GM23248 (cell line): ENCODE results near the gene SMIM38.

Experiments used
- EZH2 ChIP-seq: fragments of 200-600 bp; sonication (generic); IDR thresholded peaks from 2 replicates; pipeline ENCODE4 v1.6.1; 2018; ENCODE audit warnings: antibody characterized with exemption, mild to moderate bottlenecking; ENCODE audit not compliant: insufficient read depth, poor library complexity, severe bottlenecking
- EZH2phosphoT487 ChIP-seq: fragments of 200-600 bp; sonication (generic); IDR thresholded peaks from 2 replicates; pipeline ENCODE4 v1.6.1; 2018; ENCODE audit warnings: antibody characterized with exemption, moderate library complexity, mild to moderate bottlenecking, low read depth; ENCODE audit not compliant: insufficient read depth

DNA sequence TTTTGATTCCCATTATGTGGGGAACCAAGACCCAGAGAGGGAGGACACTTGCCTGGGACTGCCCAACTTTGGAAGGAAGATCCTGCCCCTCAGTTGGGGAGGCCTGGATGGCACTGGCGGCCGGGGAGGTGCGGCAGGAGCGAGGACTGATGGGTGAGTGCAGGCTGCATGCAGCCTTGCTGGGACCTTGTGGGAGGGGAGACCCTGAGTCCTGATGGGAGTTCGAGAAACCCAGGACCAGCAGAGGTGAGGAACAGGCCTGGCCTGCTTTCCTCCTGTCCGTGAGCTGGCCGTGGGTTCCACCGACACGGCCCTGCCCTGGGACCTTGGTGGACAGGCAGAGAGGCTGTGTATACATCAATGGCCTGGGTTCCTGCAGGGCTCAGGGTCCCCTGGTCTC lies 19.3 kb upstream of the SMIM38 start:
- TF ChIP-seq EZH2phosphoT487 (no peak), EZH2 (no peak)
